Trophoblast cell (in vitro differentiated cells and primary cell): ENCODE results near the gene FGF22.

Experiments
- DNase-seq, 2 donors: peaks; one replicate each; pipeline ENCODE4 v3.0.0-alpha.2; 2016
- H2AFZ ChIP-seq: 2 replicates; pipeline ENCODE4 v1.6.1; 2013; ENCODE audit warnings: low read length, moderate library complexity, mild to moderate bottlenecking; ENCODE audit not compliant: insufficient read depth, poor library complexity
- H2AK5ac ChIP-seq: 2 replicates; pipeline ENCODE4 v1.6.1; 2013; ENCODE audit warnings: mild to moderate bottlenecking, low read length
- H2BK120ac ChIP-seq: 2 replicates; pipeline ENCODE4 v1.6.1; 2013; ENCODE audit warnings: low read length, mild to moderate bottlenecking, moderate library complexity; ENCODE audit not compliant: insufficient read depth, poor library complexity
- H2BK12ac ChIP-seq: 2 replicates; pipeline ENCODE4 v1.6.1; 2013; ENCODE audit warnings: mild to moderate bottlenecking, low read length, moderate library complexity
- H2BK5ac ChIP-seq: 2 replicates; pipeline ENCODE4 v1.6.1; 2013; ENCODE audit warnings: low read length, low read depth, moderate library complexity, mild to moderate bottlenecking; ENCODE audit not compliant: poor library complexity
- H3K14ac ChIP-seq: 2 replicates; pipeline ENCODE4 v1.6.1; 2013; ENCODE audit warnings: mild to moderate bottlenecking, low read length
- H3K18ac ChIP-seq: 2 replicates; pipeline ENCODE4 v1.6.1; 2013; ENCODE audit warnings: mild to moderate bottlenecking, low read length
- H3K23ac ChIP-seq: 2 replicates; pipeline ENCODE4 v1.6.1; 2013; ENCODE audit warnings: low read length
- H3K27ac ChIP-seq: 2 replicates; pipeline ENCODE4 v1.5.1; 2013; ENCODE audit warnings: low read depth, mild to moderate bottlenecking, inconsistent platforms, low read length, moderate library complexity
- H3K27me3 ChIP-seq: 2 replicates; pipeline ENCODE4 v1.6.1; 2013; ENCODE audit warnings: inconsistent platforms, mild to moderate bottlenecking, low read length, moderate library complexity; ENCODE audit not compliant: insufficient read depth
- H3K36me3 ChIP-seq, 2 experiments: 1 replicate in 1 of 2; 2 replicates in 1 of 2; pipeline ENCODE4 v1.6.1; 2013; ENCODE audit warnings: low read length in 2 of 2, mild to moderate bottlenecking in 2 of 2, moderate library complexity in 1 of 2; ENCODE audit not compliant: insufficient read depth in 2 of 2, control insufficient read depth in 1 of 2
- H3K4ac ChIP-seq: 2 replicates; pipeline ENCODE4 v1.6.1; 2013; ENCODE audit warnings: low read depth, mild to moderate bottlenecking, low read length, moderate library complexity
- H3K4me1 ChIP-seq, 2 experiments: 1 replicate in 1 of 2; 2 replicates in 1 of 2; pipeline ENCODE4 v1.6.1; 2013; ENCODE audit warnings: low read length in 2 of 2, mild to moderate bottlenecking in 2 of 2, moderate library complexity in 1 of 2; ENCODE audit not compliant: insufficient read depth in 2 of 2, control insufficient read depth in 1 of 2
- H3K4me2 ChIP-seq: 2 replicates; pipeline ENCODE4 v1.6.1; 2013; ENCODE audit warnings: inconsistent platforms, mild to moderate bottlenecking, low read length, moderate library complexity
- H3K4me3 ChIP-seq: 2 replicates; pipeline ENCODE4 v1.5.1; 2013; ENCODE audit warnings: mild to moderate bottlenecking, low read depth, low read length, inconsistent platforms
- H3K79me1 ChIP-seq: one replicate; pipeline ENCODE4 v1.6.1; 2013; ENCODE audit warnings: low read length
- H3K79me2 ChIP-seq: 2 replicates; pipeline ENCODE4 v1.6.1; 2013; ENCODE audit warnings: low read length, mild to moderate bottlenecking; ENCODE audit not compliant: control insufficient read depth, insufficient read depth, poor library complexity
- H3K9ac ChIP-seq: 2 replicates; pipeline ENCODE4 v1.6.1; 2013; ENCODE audit warnings: mild to moderate bottlenecking, low read length
- H3K9me3 ChIP-seq: 2 replicates; pipeline ENCODE4 v1.6.1; 2013; ENCODE audit warnings: low read depth, mild to moderate bottlenecking, control low read depth, inconsistent platforms, low read length; ENCODE audit not compliant: insufficient read depth
- H4K12ac ChIP-seq: 2 replicates; pipeline ENCODE4 v1.6.1; 2013; ENCODE audit warnings: low read depth, mild to moderate bottlenecking, low read length, moderate library complexity
- H4K8ac ChIP-seq: 2 replicates; pipeline ENCODE4 v1.6.1; 2013; ENCODE audit warnings: low read depth, mild to moderate bottlenecking, low read length, moderate library complexity
- H4K91ac ChIP-seq: one replicate; pipeline ENCODE4 v1.6.1; 2013; ENCODE audit warnings: low read depth, mild to moderate bottlenecking, low read length, moderate library complexity
- WGBS: extraction: QIAGEN DNeasy Blood & Tissue Kit; methylation state at CpG from one replicate; pipeline ENCODE4 v1.1.7; 2013; ENCODE audit warnings: missing lambda C conversion rate; ENCODE audit not compliant: insufficient read length, insufficient coverage; ENCODE audit errors: extremely low coverage; 5-methylcytosine and 5-hydroxymethylcytosine counted together

The FGF22 gene

DNA sequence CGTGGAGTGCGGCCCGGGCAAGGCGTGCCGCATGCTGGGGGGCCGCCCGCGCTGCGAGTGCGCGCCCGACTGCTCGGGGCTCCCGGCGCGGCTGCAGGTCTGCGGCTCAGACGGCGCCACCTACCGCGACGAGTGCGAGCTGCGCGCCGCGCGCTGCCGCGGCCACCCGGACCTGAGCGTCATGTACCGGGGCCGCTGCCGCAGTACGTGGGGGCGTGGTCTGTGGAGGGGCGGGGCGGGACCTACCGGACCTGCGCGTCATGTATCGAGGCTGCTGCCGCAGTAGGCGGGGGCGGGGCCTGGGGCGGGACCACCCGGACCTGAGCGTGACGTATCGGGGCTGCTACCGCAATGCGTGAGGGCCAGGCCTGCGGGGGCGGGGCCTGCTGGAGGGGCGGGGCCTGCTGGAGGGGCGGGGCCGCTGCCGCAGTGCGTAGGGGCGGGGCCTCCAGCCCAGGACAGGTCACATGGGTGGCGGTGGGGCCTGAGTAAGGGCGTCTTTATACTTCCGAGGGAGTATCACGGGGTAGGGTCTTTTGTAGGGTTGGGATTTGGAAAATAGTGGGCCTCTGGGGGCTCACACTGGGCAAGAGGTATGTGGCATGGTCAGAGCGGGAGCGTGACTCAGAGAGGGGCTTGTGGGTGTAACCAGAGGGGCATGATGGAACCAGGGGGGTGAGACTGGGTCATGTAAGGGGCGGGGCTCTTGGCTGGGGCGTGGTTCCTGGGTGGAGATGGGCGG, 40.8 kb downstream of the FGF22 start:
- peak overlapping the region; percentile 83 for H2BK5ac ChIP-seq
- peak overlapping the region; percentile 81 for H3K18ac ChIP-seq
- WGBS, result no CpG with 5 or more reads among the region's 70 CpGs
- no peak overlapping the region for H2AK5ac ChIP-seq
- H2BK12ac ChIP-seq, result no peak overlapping the region
- H3K4me3 ChIP-seq, result peak overlapping the region; percentile 92
- H2BK120ac ChIP-seq, result peak overlapping the region; percentile 65
- H3K4me2 ChIP-seq, result peak overlapping the region; percentile 97
- peak overlapping the region; percentile 83 for H2AFZ ChIP-seq
- H3K27ac ChIP-seq, result peak overlapping the region; percentile 83
- H3K9me3 ChIP-seq, result peaks cover 7% of the 10 kb centered on the region
- peak overlapping the region; percentile 81 for H4K91ac ChIP-seq
- peak overlapping the region; percentile 85 for H4K8ac ChIP-seq
- peaks cover 17% of the 10 kb centered on the region for H3K79me1 ChIP-seq
- H3K79me2 ChIP-seq, result peaks cover 10% of the 10 kb centered on the region
- H3K14ac ChIP-seq, result peak overlapping the region; percentile 49
- H3K23ac ChIP-seq, result no peak overlapping the region
- peaks cover 13 to 25% of the 10 kb centered on the region in 2 experiments for H3K4me1 ChIP-seq
- H3K36me3 ChIP-seq, result no peaks in the 10 kb centered on the region
- DNase-seq, result peak; percentile 97 to 98
- H4K12ac ChIP-seq, result peak overlapping the region; percentile 76
- peak overlapping the region; percentile 43 for H3K4ac ChIP-seq
- peak overlapping the region; percentile 97 for H3K9ac ChIP-seq
- no peaks in the 10 kb centered on the region for H3K27me3 ChIP-seq

DNA sequence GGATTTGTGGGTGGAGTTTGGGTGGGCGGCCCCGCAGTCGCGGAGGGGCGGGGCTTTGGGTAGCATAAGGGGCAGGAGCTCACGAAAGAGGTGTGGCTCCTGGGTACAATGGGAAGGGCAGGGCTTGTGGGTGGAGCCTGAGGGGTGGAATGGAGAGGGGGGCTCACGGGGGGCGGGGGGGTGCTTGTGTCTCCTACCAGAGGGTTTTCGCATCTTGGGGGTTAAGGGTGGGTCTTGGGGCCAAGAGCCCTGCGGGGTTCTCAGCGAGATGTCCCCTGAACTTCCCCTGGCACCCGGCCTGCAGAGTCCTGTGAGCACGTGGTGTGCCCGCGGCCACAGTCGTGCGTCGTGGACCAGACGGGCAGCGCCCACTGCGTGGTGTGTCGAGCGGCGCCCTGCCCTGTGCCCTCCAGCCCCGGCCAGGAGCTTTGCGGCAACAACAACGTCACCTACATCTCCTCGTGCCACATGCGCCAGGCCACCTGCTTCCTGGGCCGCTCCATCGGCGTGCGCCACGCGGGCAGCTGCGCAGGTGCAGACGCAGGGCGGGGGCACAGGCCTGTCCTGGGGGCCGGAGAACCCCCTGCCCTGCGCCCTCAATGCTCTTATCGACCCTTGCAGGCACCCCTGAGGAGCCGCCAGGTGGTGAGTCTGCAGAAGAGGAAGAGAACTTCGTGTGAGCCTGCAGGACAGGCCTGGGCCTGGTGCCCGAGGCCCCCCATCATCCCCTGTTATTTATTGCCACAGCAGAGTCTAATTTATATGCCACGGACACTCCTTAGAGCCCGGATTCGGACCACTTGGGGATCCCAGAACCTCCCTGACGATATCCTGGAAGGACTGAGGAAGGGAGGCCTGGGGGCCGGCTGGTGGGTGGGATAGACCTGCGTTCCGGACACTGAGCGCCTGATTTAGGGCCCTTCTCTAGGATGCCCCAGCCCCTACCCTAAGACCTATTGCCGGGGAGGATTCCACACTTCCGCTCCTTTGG, 41.6 kb downstream of the FGF22 start:
- H2BK5ac ChIP-seq, result no peak overlapping the region
- no peak overlapping the region for H4K91ac ChIP-seq
- no peak overlapping the region for H2BK120ac ChIP-seq
- H2BK12ac ChIP-seq, result no peak overlapping the region
- no peak overlapping the region for H3K4me2 ChIP-seq
- H3K4me3 ChIP-seq, result no peak overlapping the region
- no peak overlapping the region for H4K12ac ChIP-seq
- H2AFZ ChIP-seq, result no peak overlapping the region
- H3K79me2 ChIP-seq, result peaks cover 10% of the 10 kb centered on the region
- no peak overlapping the region for H3K18ac ChIP-seq
- no peak overlapping the region for H3K14ac ChIP-seq
- H3K79me1 ChIP-seq, result peaks cover 17% of the 10 kb centered on the region
- H3K4me1 ChIP-seq, result peaks cover 13 to 19% of the 10 kb centered on the region in 2 experiments
- H2AK5ac ChIP-seq, result peak overlapping the region; percentile 14
- H3K9me3 ChIP-seq, result peaks cover 7% of the 10 kb centered on the region
- WGBS, result no CpG with 5 or more reads among the region's 54 CpGs
- no peaks in the 10 kb centered on the region for H3K36me3 ChIP-seq
- DNase-seq, result peak; percentile 28 to 41
- H3K27ac ChIP-seq, result no peak overlapping the region
- no peaks in the 10 kb centered on the region for H3K27me3 ChIP-seq
- no peak overlapping the region for H3K23ac ChIP-seq
- no peak overlapping the region for H3K9ac ChIP-seq
- no peak overlapping the region for H3K4ac ChIP-seq
- no peak overlapping the region for H4K8ac ChIP-seq

- no peak overlapping the region for H3K23ac ChIP-seq
- no peak overlapping the region for H3K18ac ChIP-seq
- H2BK120ac ChIP-seq, result no peak overlapping the region
- H2BK12ac ChIP-seq, result no peak overlapping the region
- no peaks in the 10 kb centered on the region for H3K36me3 ChIP-seq
- no peak overlapping the region for H3K27ac ChIP-seq
- peaks cover 10% of the 10 kb centered on the region for H3K79me1 ChIP-seq
- DNase-seq, result peak; percentile 51 to 57
- no peak overlapping the region for H4K91ac ChIP-seq
- no peak overlapping the region for H3K4ac ChIP-seq
- H4K12ac ChIP-seq, result no peak overlapping the region
- H3K14ac ChIP-seq, result no peak overlapping the region
- H3K4me3 ChIP-seq, result no peak overlapping the region
- H3K9me3 ChIP-seq, result peaks cover 5% of the 10 kb centered on the region
- H3K4me2 ChIP-seq, result no peak overlapping the region
- H2BK5ac ChIP-seq, result no peak overlapping the region
- no peak overlapping the region for H4K8ac ChIP-seq
- H3K4me1 ChIP-seq, result peaks cover 2 to 8% of the 10 kb centered on the region in 2 experiments
- no peak overlapping the region for H2AFZ ChIP-seq
- H3K27me3 ChIP-seq, result no peaks in the 10 kb centered on the region
- peaks cover 7% of the 10 kb centered on the region for H3K79me2 ChIP-seq
- WGBS, result no CpG with 5 or more reads among the region's 25 CpGs
- H2AK5ac ChIP-seq, result no peak overlapping the region
- no peak overlapping the region for H3K9ac ChIP-seq
Observed at GRCh38 chr19:682678-683320, 43.1 kb downstream of the FGF22 start.

DNA sequence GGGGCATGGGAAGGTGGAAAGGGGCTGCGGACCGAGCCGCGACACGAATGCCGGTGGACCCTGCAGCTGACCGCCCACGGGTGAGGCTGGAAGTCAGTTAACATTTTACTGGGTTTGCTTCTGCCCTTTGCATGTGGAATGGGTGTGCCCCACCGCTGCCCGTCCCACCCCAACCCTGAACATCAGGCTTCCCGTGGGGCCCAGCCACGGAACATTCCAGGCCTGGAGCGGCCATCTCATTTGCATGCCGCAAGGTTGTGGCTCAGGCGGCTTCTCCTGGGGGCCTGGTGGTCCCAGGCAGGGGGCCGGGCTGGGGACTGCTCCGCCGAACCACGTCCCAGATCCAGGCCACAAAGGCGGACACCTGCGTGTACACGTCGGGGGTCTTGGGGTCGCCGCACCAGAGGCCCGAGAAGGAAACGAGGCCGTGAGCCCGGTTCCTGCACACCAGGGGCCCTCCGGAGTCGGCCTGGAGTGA, 45.8 kb downstream of the FGF22 start:
- Histone ChIP-seq H3K79me2 (no peaks in the 10 kb centered on the region), H3K9me3 (peaks cover 5% of the 10 kb centered on the region), H3K4ac (no peak overlapping the region), H2BK120ac (no peak overlapping the region), H4K8ac (no peak overlapping the region), H3K4me2 (no peak overlapping the region), H3K4me1 (no peaks in the 10 kb centered on the region), H3K27ac (no peak overlapping the region), H3K79me1 (no peaks in the 10 kb centered on the region), H2AK5ac (no peak overlapping the region), H3K14ac (no peak overlapping the region), H4K12ac (no peak overlapping the region), H4K91ac (no peak overlapping the region), H2AFZ (no peak overlapping the region), H3K9ac (no peak overlapping the region), H2BK5ac (no peak overlapping the region), H3K23ac (no peak overlapping the region), H2BK12ac (no peak overlapping the region), H3K36me3 (no peaks in the 10 kb centered on the region), H3K4me3 (peak overlapping the region; percentile 25), H3K18ac (no peak overlapping the region), H3K27me3 (no peaks in the 10 kb centered on the region)
- DNase-seq, result peak in 1 of 2 donors; percentile 45
- WGBS, result no CpG with 5 or more reads among the region's 31 CpGs
